A549 (cell line): Measurements from ENCODE around the gene NHLRC2. TPM values are rescaled to one million over a fixed set of nuclear protein-coding genes. Genes with fewer than 3 reads are reported as not detected.

ENCODE experiments used
- ATAC-seq, 2 experiments: fragments of 200-7000 bp in 1 of 2; fragments of >200 bp in 1 of 2; cut with Nextera tagmentation in 1 of 2; cut with Tn5 transposase in 1 of 2; 3 replicates each; pipeline versions ENCODE4 v1.8.0 to v1.9.1; 2018 to 2020; ENCODE audit warnings: mild to moderate bottlenecking in 1 of 2, moderate library complexity in 1 of 2
- CTCF ChIA-PET: fragments of 300-600 bp; sonication (Branson Sonifier 250); formaldehyde crosslinking; extraction: SDS; loops from one replicate; lab custom pipeline; 2021; ENCODE audit warnings: antibody characterized with exemption, inconsistent platforms; lab: Yijun Ruan, JAX
- POLR2A ChIA-PET: fragments of 350-600 bp; formaldehyde crosslinking; extraction: SDS; loops from one replicate; lab custom pipeline; 2021; ENCODE audit warnings: antibody characterized with exemption, inconsistent platforms; lab: Yijun Ruan, JAX
- DNase-seq, 2 experiments: peaks; one replicate each; pipeline versions ENCODE4 v3.0.0 to v3.0.0-alpha.2; 2011 to 2016; ENCODE audit warnings: low read depth in 1 of 2, low spot score in 1 of 2
- FAIRE-seq: peaks from 2 replicates; lab custom pipeline; 2011; peaks lifted over from hg19 to GRCh38; lab: Jason Lieb, UNC
- H3K27ac ChIP-seq, 2 experiments: fragments of >200 bp; sonication (Bioruptor Twin); formaldehyde crosslinking; 3 replicates each; pipeline ENCODE4 v1.5.1; 2016 to 2017
- H3K4me1 ChIP-seq: fragments of >200 bp; sonication (Bioruptor Twin); formaldehyde crosslinking; 3 replicates; pipeline ENCODE4 v1.6.1; 2016
- H3K4me2 ChIP-seq: fragments of >200 bp; sonication (Bioruptor Twin); formaldehyde crosslinking; 3 replicates; pipeline ENCODE4 v1.6.1; 2016
- H3K4me3 ChIP-seq: fragments of >200 bp; sonication (Bioruptor Twin); formaldehyde crosslinking; 3 replicates; pipeline ENCODE4 v1.5.1; 2016
- H3K9me3 ChIP-seq: fragments of >200 bp; sonication (Bioruptor Twin); formaldehyde crosslinking; 3 replicates; pipeline ENCODE4 v1.6.1; 2016
- BCL3 ChIP-seq: fragments of >200 bp; sonication (Bioruptor Twin); formaldehyde crosslinking; IDR thresholded peaks from 3 replicates; pipeline ENCODE4 v1.6.1; 2016
- CHD2 ChIP-seq: fragments of 150-350 bp; IDR thresholded peaks from 2 replicates; pipeline ENCODE4 v1.6.1; 2014; ENCODE audit warnings: low read length; ENCODE audit not compliant: partially characterized antibody
- EHF ChIP-seq: fragments of 250-450 bp; sonication (Bioruptor Pico); IDR thresholded peaks from 2 replicates; pipeline ENCODE4 v1.5.0; 2020; ENCODE audit warnings: mild to moderate bottlenecking
- FOSL2 ChIP-seq, 2 experiments: fragments of 450-650 bp in 1 of 2; fragments of >200 bp in 1 of 2; sonication (Bioruptor Twin) in 1 of 2; formaldehyde crosslinking; IDR thresholded peaks; 2 replicates each; pipeline versions ENCODE4 v1.5.0 to v1.6.1; 2016 to 2020; ENCODE audit warnings: mild to moderate bottlenecking in 1 of 2, moderate library complexity in 1 of 2
- FOXS1 ChIP-seq: fragments of 250-450 bp; sonication (Bioruptor Pico); IDR thresholded peaks from 2 replicates; pipeline ENCODE4 v1.5.0; 2020; ENCODE audit warnings: mild to moderate bottlenecking, moderate library complexity
- HES2 ChIP-seq: fragments of >200 bp; sonication (Bioruptor Twin); formaldehyde crosslinking; IDR thresholded peaks from 2 replicates; pipeline ENCODE4 v1.6.1; 2016
- HOXA7 ChIP-seq: fragments of 250-450 bp; sonication (Bioruptor Pico); IDR thresholded peaks from 2 replicates; pipeline ENCODE4 v1.5.0; 2020; ENCODE audit warnings: mild to moderate bottlenecking, moderate library complexity
- JUN ChIP-seq, 2 experiments: fragments of >200 bp; sonication (Bioruptor Twin); formaldehyde crosslinking; IDR thresholded peaks; 2 replicates in 1 of 2; 3 replicates in 1 of 2; pipeline ENCODE4 v1.6.1; 2016 to 2017
- KDM5A ChIP-seq: fragments of 200-600 bp; sonication (generic); IDR thresholded peaks from 2 replicates; pipeline ENCODE4 v1.6.1; 2016; ENCODE audit warnings: antibody characterized with exemption, mild to moderate bottlenecking
- MAFK ChIP-seq: fragments of 450-650 bp; IDR thresholded peaks from 2 replicates; pipeline ENCODE4 v1.6.1; 2014; ENCODE audit not compliant: partially characterized antibody
- NPAS2 ChIP-seq: fragments of 250-450 bp; sonication (Bioruptor Pico); IDR thresholded peaks from 2 replicates; pipeline ENCODE4 v1.8.0; 2022; ENCODE audit warnings: mild to moderate bottlenecking, moderate library complexity, borderline replicate concordance
- PBX3 ChIP-seq: IDR thresholded peaks from 2 replicates; pipeline ENCODE4 v1.6.1; 2012
- POLR2A ChIP-seq: IDR thresholded peaks from 2 replicates; pipeline ENCODE4 v1.6.1; 2012; ENCODE audit warnings: mild to moderate bottlenecking, low read length
- REST ChIP-seq: fragments of 200-600 bp; sonication (generic); IDR thresholded peaks from 2 replicates; pipeline ENCODE4 v1.6.1; 2016; ENCODE audit warnings: antibody characterized with exemption, mild to moderate bottlenecking, moderate library complexity
- RFX5 ChIP-seq: fragments of 450-650 bp; IDR thresholded peaks from 2 replicates; pipeline ENCODE4 v1.7.1; 2014; ENCODE audit warnings: antibody characterized with exemption, mild to moderate bottlenecking, moderate library complexity
- TP53 ChIP-seq: fragments of 250-450 bp; sonication (Bioruptor Pico); IDR thresholded peaks from 2 replicates; pipeline ENCODE4 v1.5.0; 2021; ENCODE audit warnings: mild to moderate bottlenecking, moderate library complexity
- USF2 ChIP-seq: fragments of 450-650 bp; IDR thresholded peaks from 2 replicates; pipeline ENCODE4 v1.6.1; 2014; ENCODE audit warnings: antibody characterized with exemption
- ZC3H11A ChIP-seq: fragments of 450-650 bp; IDR thresholded peaks from 2 replicates; pipeline ENCODE4 v1.6.1; 2014; ENCODE audit warnings: antibody characterized with exemption, mild to moderate bottlenecking
- ZSCAN20 ChIP-seq: fragments of 250-450 bp; sonication (Bioruptor Pico); IDR thresholded peaks from 2 replicates; pipeline ENCODE4 v1.8.0; 2022; ENCODE audit warnings: mild to moderate bottlenecking, moderate library complexity
- WGBS: methylation state at CpG from one replicate; pipeline ENCODE4 v1.1.6; 2017; ENCODE audit errors: missing lambda C conversion rate; 5-methylcytosine and 5-hydroxymethylcytosine counted together
- polyA plus RNA-seq, 4 experiments: library from polyadenylated mRNA; depleted of rRNA in 3 of 4; stranded (reverse); fragments of >200 nt; fragmentation: RNase III in 1 of 4; extraction: RNeasy Plus Mini Kit Qiagen cat#74134 plus additional on column Dnase treatment in 1 of 4; gene quantifications; 2 replicates in 3 of 4; 3 replicates in 1 of 4; pipeline ENCODE4 v1.2.3, GENCODE V29; 2011 to 2017

The NHLRC2 gene
- polyA plus RNA-seq, 2 of the 4 experiments (the other 2 are of a cell fraction), result 4.9 to 17.3 TPM

GRCh38 chr10:113869789-113870188, 15.3 kb downstream of the NHLRC2 start:
- H3K27ac ChIP-seq, result no peak overlapping the region
- H3K9me3 ChIP-seq, result peaks cover 15% of the 10 kb centered on the region
- WGBS, result 73% methylated on average over 2 of the region's 2 CpGs
- DNase-seq, result no peak
- no peak overlapping the region for H3K4me3 ChIP-seq
- no peaks in the 10 kb centered on the region for H3K4me1 ChIP-seq
- FAIRE-seq, result no peak
- POLR2A ChIA-PET, result no interaction called here
- no peak for ATAC-seq
- TF ChIP-seq MAFK, result peak; percentile 37
- no peak for TF ChIP-seq EHF (CRISPR knock-in tag)
- TF ChIP-seq, all 56 proteins: peak for 1
- CTCF ChIA-PET, result no interaction called here
- no peak overlapping the region for H3K4me2 ChIP-seq

GRCh38 chr10:113872139-113873030, 17.9 kb downstream of the NHLRC2 start:
- no peak for ATAC-seq
- Histone ChIP-seq H3K4me3 (no peak overlapping the region), H3K4me2 (no peak overlapping the region), H3K9me3 (peaks cover 15% of the 10 kb centered on the region)
- POLR2A ChIA-PET, result no interaction called here
- TF ChIP-seq FOXS1, result no peak
- TF ChIP-seq PBX3, result no peak
- no peak for TF ChIP-seq NPAS2 (CRISPR knock-in tag)
- TF ChIP-seq MAFK, result peak; percentile 94
- TF ChIP-seq, all 56 proteins: peak for 1
- Histone ChIP-seq H3K27ac (no peak overlapping the region), H3K4me1 (no peaks in the 10 kb centered on the region)
- CTCF ChIA-PET, result interaction anchor here (1.0 to 1.6 kb wide), 3 partner anchors 10 to 12 kb away, joined by 3 read pairs; no protein-coding TSS in a partner anchor
- FAIRE-seq (peak; percentile 67), DNase-seq (peak in 1 of 2 experiments; percentile 35)
- 91% methylated on average over 3 of the region's 3 CpGs for WGBS

- Histone ChIP-seq H3K4me2 (no peak overlapping the region), H3K4me3 (no peak overlapping the region), H3K27ac (no peak overlapping the region), H3K4me1 (peaks cover 5% of the 10 kb centered on the region; the same call in 2 of the 3 replicates), H3K9me3 (peaks cover 15% of the 10 kb centered on the region)
- WGBS, result 97% methylated on average over 1 of the region's 1 CpG
- ChIA-PET POLR2A (no interaction called here), CTCF (interaction anchor here (0.9 to 1.6 kb wide), 2 partner anchors 16 to 228 kb away, joined by 3 to 4 read pairs; no protein-coding TSS in a partner anchor)
- ATAC-seq, result no peak
- no peak for DNase-seq
- no peak for TF ChIP-seq REST
- TF ChIP-seq MAFK, result no peak
- TF ChIP-seq POLR2A, result no peak
- TF ChIP-seq CHD2, result no peak
- no peak for TF ChIP-seq FOSL2 (IDR thresholded peaks at IDR 0.05)
- TF ChIP-seq FOSL2 (CRISPR knock-in tag; IDR thresholded peaks at IDR 0.05), result no peak
- TF ChIP-seq HOXA7 (CRISPR knock-in tag), result no peak
- TF ChIP-seq HES2, result no peak
- no peak for TF ChIP-seq ZSCAN20 (CRISPR knock-in tag)
- TF ChIP-seq KDM5A, result no peak
- no peak for TF ChIP-seq ZC3H11A
- no peak for TF ChIP-seq TP53 (CRISPR knock-in tag)
- TF ChIP-seq RFX5, result no peak
- TF ChIP-seq PBX3, result no peak
- TF ChIP-seq BCL3, result no peak
- no peak for TF ChIP-seq JUN (IDR thresholded peaks at IDR 0.05)
- no peak for TF ChIP-seq USF2
- FAIRE-seq, result no peak
These were observed 20.8 kb downstream of the NHLRC2 start for GRCh38 chr10:113875212-113875611.
